AG09319 (cell line): ENCODE data around the gene CSRP1.
"Not testable (repeated sequence)": the region's sequence is repeated elsewhere in the genome, so short reads cannot be mapped to it uniquely, and the experiment has no call there.

ENCODE experiments used
- DNase-seq: peaks from one replicate; pipeline ENCODE4 v3.0.0-alpha.2; 2010; ENCODE audit warnings: low read depth; ENCODE audit errors: extremely low read depth
- CTCF ChIP-seq: IDR thresholded peaks from 2 replicates; pipeline ENCODE4 v1.5.1; 2011; ENCODE audit warnings: low read depth, mild to moderate bottlenecking, inconsistent platforms, low read length, moderate library complexity

The CSRP1 gene

DNA sequence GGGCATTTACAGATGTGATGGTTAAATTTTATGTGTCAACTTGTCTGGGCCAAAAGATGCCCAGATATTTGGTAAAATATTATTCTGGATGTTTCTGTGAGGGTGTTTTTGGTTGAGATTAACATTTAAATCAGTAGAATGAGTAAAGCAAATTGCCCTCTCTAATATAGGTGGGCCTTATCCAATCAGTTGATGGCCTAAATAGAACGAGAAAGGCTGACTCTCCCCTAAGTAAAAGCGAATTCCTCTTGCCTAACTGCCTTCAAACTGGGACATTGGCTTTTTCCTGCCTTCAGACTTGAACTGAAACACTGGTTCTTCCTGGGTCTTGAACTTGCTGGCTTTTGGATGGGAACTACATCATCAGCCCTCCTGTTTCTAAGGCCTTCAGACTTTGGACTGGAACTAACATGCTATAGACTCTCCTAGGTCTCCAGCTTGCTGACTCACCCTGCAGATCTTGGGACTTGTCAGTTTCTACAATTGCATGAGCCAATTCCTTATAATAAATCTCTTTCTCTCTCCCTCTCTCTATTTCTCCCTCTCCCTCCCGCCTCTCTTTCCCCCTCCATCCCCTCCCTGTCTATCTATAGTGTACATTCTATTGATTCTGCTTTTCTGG, 21.8 kb upstream of the CSRP1 start:
- TF ChIP-seq CTCF: no peak
- no peak for DNase-seq

- DNase-seq: no peak
- TF ChIP-seq CTCF: no peak
Observed at GRCh38 chr1:201527879-201528278, 21.0 kb upstream of the CSRP1 start.

DNA sequence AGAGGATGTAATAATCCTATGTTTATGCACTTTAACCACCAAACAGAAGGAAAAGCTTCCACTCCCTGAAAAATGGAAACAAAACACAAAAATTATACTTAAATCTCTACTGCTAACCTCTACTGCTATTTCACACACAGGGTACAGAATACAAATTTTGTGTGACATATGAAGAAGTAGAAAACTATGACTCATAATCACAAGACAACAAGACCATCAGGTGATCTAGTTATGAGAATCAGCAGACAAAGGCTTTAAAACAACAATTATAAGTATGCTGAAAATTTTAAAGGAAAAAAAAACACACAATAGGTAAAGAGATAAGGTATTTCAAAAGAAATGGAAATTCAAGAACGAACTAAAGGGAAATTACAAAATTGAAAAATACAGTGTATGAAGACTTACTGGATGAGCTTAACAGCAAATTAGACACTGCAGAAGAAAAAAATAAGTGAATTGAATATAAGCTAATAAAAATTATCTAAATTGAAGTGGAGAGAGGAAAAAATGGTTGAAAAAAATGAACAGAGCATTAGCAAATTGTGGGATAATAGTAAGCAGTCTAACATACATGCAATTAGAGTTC, 18.4 kb upstream of the CSRP1 start:
- no peak for DNase-seq
- TF ChIP-seq CTCF: no peak

DNA sequence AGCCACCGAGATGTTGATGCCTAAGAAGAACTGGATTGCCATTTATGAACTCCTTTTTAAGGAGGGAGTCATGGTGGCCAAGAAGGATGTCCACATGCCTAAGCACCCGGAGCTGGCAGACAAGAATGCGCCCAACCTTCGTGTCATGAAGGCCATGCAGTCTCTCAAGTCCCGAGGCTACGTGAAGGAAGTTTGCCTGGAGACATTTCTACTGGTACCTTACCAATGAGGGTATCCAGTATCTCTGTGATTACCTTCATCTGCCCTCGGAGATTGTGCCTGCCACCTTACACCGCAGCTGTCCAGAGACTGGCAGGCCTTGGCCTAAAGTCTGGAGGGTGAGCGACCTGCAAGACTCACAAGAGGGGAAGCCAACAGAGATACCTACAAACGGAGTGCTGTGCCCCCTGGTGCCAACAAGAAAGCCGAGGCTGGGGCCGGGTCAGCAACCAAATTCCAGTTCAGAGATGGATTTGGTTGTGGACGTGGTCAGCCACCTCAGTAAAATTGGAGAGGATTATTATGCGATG, 13.2 kb upstream of the CSRP1 start:
- DNase-seq: not testable (repeated sequence)

DNA sequence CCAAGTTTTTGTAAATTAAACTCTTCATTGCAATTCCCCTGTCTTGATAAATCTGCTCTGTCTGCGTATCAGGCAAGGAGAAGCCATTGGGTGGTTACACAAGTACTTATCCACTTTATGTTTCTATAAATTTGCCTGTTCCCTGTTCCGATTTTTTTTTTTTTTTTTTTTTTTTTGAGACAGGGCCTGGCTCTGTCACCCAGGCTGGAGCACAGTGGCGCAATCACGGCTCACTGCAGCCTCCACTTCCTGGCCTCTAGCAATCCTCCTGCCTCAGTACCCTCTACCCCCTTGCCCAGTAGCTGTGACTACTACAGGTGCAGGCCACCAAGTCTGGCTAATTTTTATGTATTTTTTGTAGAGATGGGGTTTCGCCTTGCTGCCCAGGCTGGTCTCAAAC, 11.1 kb upstream of the CSRP1 start:
- TF ChIP-seq CTCF: no peak
- DNase-seq: no peak

- no peak for TF ChIP-seq CTCF
- DNase-seq: no peak
Observed at GRCh38 chr1:201517631-201518030, 10.7 kb upstream of the CSRP1 start.

DNA sequence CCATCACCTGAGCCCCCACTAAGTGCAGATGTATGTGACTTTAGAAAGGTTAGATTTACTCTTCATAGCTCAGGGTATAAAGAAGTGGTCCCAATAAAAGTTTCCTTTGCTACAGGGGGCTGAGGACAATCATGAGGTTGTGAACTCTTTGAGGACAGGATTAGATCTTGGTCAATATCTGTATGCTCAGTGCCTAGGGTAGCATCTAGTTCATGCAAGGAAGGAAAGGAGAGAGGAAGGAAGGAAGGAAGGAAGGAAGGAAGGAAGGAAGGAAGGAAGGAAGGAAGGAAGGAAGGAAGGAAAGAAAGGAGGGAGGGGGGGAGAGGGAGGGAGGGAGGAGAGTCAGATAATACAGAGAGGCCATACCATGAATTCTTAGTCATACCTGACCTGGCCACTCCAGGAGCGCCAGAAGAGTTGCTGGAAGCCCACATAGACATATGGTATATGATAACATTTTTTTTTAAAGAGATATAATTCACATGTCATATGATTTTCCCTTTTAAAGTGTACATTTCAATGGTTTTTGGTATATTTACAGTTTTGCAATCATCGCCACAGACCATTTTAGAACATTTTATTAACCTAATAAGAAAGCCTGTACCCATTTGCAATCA, 9.7 kb upstream of the CSRP1 start:
- TF ChIP-seq CTCF: no peak
- DNase-seq: no peak
